ENCODE results near the gene MYF5. TPM values are rescaled to one million over a fixed set of nuclear protein-coding genes. Genes with fewer than 3 reads are reported as not detected.

MYF5 gene
- total and polyA plus RNA-seq, 2 of the 4 experiments (the other 2 are of a cell fraction): not detected

DNA sequence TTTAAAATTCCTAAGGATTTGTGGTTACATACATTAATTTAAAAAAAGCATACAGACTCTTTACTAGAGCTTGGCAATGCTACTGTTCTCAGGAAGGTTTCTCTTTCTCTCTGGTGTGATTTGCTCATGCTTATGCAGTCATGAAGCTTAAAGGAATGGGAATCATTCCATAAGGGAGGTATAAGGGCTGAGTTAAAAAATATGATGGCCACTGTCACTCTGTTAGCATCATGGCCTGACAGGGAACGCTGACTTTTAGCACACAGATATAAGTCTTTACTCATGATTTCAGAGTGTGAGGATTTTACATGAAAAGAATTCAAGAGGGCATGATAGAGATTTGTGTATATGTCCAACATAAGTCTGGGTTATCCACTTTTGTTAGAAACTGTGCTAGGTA lies 3.8 kb downstream of the MYF5 start:
- Histone ChIP-seq H3K36me3 (ENCODE audit: control insufficient read depth, insufficient read depth, low read length) (no peaks in the 10 kb centered on the region), H2AFZ (replicated peaks; ENCODE audit: low read length, poor library complexity) (no peak overlapping the region), H3K9me1 (ENCODE audit: insufficient read depth, low read length) (no peaks in the 10 kb centered on the region), H4K91ac (ENCODE audit: insufficient read depth, low read depth, low read length) (no peak overlapping the region), H4K8ac (ENCODE audit: low read depth in 2 of 2, low read length in 2 of 2) (no peak overlapping the region), H3K4ac (ENCODE audit: low read depth, low read length) (no peak overlapping the region), H3K27me3 (ENCODE audit: control insufficient read depth, insufficient read depth, low read length) (no peaks in the 10 kb centered on the region), H3K9ac (ENCODE audit: low read depth, low read length) (no peak overlapping the region), H3K4me3 (ENCODE audit: insufficient read depth, low read depth, low read length) (no peak overlapping the region), H3K23ac (ENCODE audit: low read depth, low read length) (no peak overlapping the region), H2AK5ac (ENCODE audit: low read depth, low read length) (no peak overlapping the region), H3K4me1 (ENCODE audit: control insufficient read depth, insufficient read depth, low read length) (no peaks in the 10 kb centered on the region), H3K4me2 (ENCODE audit: low read depth, low read length) (no peak overlapping the region), H4K5ac (ENCODE audit: low read depth, low read length) (no peak overlapping the region), H2BK5ac (ENCODE audit: low read depth, low read length, poor library complexity, severe bottlenecking) (no peak overlapping the region), H2AK9ac (replicated peaks; ENCODE audit: low read depth, low read length, poor library complexity) (no peak overlapping the region), H2BK20ac (ENCODE audit: low read depth, low read length) (no peak overlapping the region), H2BK15ac (ENCODE audit: low read depth, low read length) (no peak overlapping the region), H2BK120ac (ENCODE audit: low read depth, low read length) (no peak overlapping the region), H3K27ac (ENCODE audit: insufficient read depth, low read length) (no peak overlapping the region), H3K79me1 (ENCODE audit: low read depth in 1 of 2, low read length in 2 of 2) (no peaks in the 10 kb centered on the region), H3K9me3 (ENCODE audit: control insufficient read depth, insufficient read depth, low read length) (no peaks in the 10 kb centered on the region), H3K56ac (ENCODE audit: extremely low read depth, insufficient read depth, low read length) (no peak overlapping the region), H4K20me1 (ENCODE audit: insufficient read depth, low read length) (no peaks in the 10 kb centered on the region), H3K18ac (ENCODE audit: low read depth, low read length) (no peak overlapping the region), H3K14ac (replicated peaks; ENCODE audit: low read depth, low read length) (no peak overlapping the region)
- POLR2A ChIA-PET (ENCODE audit: unreplicated experiment): no interaction called here
- BruUV-seq (replicated peaks): no TSS peak
- ATAC-seq (ENCODE audit: low read depth) (no peak), DNase-seq (no peak)
- dilution Hi-C loops (cut with HindIII; ENCODE audit: low sequenced_read_pairs, unreplicated experiment): no loop called here
- intact Hi-C loops (cut with micrococcal nuclease): no loop called here
- CTCF ChIA-PET: no interaction called here
- in situ Hi-C loops (cut with MboI; ENCODE audit: low sequenced_read_pairs): no loop called here
- no CpG with 5 or more reads among the region's 1 CpG for whole genome bisulfite sequencing, 2 experiments (ENCODE audit: extremely low coverage in 2 of 2, insufficient read length in 1 of 2)
- TF ChIP-seq CEBPB (IDR thresholded peaks at IDR 0.05; ENCODE audit: low read depth, low read length): no peak
- no peak for TF ChIP-seq BHLHE40 (IDR thresholded peaks at IDR 0.05; ENCODE audit: low read depth, low read length)
- no peak for TF ChIP-seq RAD21 (IDR thresholded peaks at IDR 0.05; ENCODE audit: low read length)
- TF ChIP-seq MXI1 (IDR thresholded peaks at IDR 0.05; ENCODE audit: borderline replicate concordance, low read depth, low read length): no peak
- TF ChIP-seq POLR2A (IDR thresholded peaks at IDR 0.05; ENCODE audit: low read depth, low read length): no peak
- TF ChIP-seq MAFK (IDR thresholded peaks at IDR 0.05; ENCODE audit: low read depth, low read length): no peak
- TF ChIP-seq, protein P1, sequence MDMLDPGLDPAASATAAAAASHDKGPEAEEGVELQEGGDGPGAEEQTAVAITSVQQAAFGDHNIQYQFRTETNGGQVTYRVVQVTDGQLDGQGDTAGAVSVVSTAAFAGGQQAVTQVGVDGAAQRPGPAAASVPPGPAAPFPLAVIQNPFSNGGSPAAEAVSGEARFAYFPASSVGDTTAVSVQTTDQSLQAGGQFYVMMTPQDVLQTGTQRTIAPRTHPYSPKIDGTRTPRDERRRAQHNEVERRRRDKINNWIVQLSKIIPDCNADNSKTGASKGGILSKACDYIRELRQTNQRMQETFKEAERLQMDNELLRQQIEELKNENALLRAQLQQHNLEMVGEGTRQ (IDR thresholded peaks at IDR 0.05; ENCODE audit: low read depth, low read length): no peak
- TF ChIP-seq, protein P2, sequence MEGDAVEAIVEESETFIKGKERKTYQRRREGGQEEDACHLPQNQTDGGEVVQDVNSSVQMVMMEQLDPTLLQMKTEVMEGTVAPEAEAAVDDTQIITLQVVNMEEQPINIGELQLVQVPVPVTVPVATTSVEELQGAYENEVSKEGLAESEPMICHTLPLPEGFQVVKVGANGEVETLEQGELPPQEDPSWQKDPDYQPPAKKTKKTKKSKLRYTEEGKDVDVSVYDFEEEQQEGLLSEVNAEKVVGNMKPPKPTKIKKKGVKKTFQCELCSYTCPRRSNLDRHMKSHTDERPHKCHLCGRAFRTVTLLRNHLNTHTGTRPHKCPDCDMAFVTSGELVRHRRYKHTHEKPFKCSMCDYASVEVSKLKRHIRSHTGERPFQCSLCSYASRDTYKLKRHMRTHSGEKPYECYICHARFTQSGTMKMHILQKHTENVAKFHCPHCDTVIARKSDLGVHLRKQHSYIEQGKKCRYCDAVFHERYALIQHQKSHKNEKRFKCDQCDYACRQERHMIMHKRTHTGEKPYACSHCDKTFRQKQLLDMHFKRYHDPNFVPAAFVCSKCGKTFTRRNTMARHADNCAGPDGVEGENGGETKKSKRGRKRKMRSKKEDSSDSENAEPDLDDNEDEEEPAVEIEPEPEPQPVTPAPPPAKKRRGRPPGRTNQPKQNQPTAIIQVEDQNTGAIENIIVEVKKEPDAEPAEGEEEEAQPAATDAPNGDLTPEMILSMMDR (conservative IDR thresholded peaks at IDR 0.05; ENCODE audit: low read depth, low read length): no peak
- no peak for TF ChIP-seq SMC3 (IDR thresholded peaks at IDR 0.05; ENCODE audit: low read depth, low read length)
- no peak for TF ChIP-seq NFE2L2 (IDR thresholded peaks at IDR 0.05; ENCODE audit: low read depth, low read length)
